AG20443 (cell line): ENCODE results near the gene EGFL8.
A peak's percentile ranks its signal among the peaks of the same experiment; 100 is the strongest.
"Not testable (repeated sequence)": the region's sequence is repeated elsewhere in the genome, so short reads cannot be mapped to it uniquely, and the experiment has no call there.

Experiments used
- DNase-seq: peaks from one replicate; pipeline ENCODE4 v3.0.0; 2012; ENCODE audit warnings: low spot score, mixed read lengths

Gene EGFL8

DNA sequence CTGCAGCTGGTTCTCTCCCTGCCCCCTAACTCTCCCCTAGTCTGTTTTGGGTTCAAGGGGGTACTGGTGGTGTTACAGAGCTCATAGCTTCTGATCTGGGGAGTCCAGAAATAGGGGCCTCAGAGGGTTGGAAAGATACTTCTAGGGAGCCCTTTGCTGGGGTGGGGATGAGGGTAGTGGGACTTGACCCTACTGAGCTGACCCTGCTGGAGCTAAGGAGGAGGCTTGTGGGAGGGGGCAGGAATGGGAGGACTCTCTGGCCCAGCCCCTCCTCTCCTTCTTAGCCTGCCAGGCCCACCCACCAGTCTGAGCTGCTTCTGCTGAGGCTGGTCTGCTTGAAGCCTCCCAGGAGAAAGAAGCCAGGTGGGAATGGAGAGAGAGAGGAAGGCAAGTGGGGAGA, at the start of gene EGFL8:
EGFL8 (plus strand) TSS at position 301 of the 400 bp plus-strand sequence. CDS start 1,571 bp downstream, outside the sequence.
- DNase-seq = no peak

DNA sequence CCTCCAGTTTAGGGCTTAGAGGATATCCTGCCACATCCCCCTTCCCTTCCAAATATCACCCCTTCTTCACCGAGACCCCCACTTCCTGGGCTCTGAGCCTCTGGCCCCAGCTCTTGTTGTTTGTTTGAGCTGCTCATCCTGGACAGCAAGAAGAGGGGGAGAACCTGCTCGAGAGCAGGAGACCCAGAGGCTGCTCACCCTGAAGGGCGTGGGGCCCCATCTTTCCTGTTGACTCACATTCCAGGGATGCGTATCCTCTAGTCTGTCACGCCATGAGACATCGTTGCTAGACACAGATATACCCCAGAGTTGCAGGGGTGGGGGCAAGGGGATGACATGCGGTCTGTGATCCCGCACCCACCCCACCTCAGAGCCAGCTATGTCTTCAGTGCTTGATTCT, 49.6 kb upstream of the EGFL8 start:
- peak; percentile 83 for DNase-seq

DNA sequence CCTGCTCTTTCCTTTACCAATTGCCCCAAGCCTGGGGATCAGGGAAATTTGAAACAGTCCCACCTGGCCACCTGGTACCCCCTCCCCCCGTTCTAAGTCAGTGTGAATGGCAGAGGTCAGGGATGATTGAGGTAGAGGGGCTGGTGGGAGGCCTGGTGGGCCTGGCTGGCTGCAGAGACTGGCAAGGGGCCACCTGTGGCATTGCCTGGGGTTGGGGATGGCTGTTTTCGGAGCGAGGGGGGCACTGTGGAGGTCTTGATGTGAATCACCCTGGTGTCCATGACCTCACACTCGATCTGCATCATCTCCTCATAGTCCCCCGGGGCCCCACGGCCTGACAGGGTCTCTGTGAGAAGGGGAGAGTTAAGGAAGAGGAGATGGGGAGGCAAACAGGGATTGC, 48.8 kb upstream of the EGFL8 start:
- DNase-seq = no peak

DNA sequence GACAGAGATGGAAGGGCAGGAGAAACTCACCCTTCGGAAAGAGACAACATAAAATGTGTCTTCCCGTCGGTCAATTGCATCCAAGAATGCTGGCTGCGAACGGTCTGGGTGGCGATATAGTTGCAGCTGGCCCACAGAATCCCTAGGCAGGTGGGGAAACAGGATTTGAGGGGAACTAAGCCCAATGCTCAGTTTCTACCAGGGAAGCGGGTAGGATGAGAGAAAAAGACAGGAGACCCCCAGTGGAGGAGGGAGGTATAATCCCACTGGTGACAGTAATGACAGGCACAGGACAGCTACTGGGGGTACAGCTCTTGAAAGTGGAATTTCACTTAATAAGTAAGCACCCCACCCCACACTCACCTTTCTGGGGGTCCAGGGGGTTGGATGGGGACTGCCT, 47.7 kb upstream of the EGFL8 start:
- DNase-seq = no peak

DNA sequence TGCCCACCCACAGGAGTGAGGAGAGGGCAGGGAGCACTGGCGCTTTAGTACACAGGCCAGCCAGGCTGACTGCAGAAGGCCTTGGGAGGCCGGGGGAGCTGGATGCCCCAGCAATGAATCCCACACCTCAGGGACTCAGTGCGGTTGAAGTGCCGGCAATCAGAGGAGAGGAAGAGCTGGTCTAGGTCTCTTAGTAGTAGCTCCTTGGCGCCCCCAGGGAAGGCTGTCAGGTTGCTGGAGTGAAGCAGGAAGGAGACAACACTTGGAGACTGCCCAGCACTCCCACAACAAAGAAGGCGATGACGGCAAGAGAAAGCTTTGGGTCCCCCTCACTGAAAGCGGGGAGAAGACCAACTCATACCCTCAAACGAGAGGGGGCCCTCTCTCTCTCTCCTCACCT, 46.9 kb upstream of the EGFL8 start:
- DNase-seq = no peak

DNA sequence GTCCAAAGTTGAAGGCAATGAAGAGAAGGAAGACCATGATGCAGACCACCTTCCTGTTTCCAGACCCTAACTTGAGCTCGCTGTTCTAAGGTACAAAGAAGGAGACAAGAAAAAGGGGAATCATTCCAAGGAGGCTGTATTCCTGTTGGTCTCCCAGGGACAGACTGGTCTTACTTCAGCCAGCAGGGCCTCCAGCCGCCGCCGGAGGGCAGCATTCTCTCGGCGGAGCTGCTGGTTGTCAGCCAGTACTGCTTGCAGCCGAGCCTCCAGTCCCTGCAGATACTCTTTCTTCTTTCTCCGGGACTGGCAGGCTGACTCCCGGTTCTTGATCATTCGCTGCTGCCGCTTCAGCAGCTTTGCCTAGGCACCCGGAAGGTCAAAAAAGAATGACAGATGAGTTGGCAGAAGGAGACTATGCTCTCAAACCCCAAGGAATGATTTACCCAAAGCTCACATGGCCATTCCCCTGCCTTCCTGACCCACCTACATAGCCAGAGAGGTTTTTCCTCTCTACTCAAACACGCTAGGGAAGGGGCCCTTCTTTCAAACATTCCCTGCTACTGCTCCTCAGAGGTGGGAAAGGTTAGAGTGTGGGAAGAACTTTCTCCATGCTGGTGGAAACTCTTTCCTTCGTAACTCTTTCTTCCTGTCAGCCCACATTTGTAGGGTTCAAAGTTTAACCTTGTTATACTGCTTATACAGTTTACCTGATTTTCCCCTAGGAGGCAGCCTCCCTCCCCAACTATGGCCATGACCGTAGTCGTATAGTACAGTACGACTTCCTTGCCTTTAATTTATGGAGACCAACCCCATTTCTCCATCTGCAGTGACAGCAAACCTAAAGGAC, 45.4 kb upstream of the EGFL8 start:
- peak; percentile 86 for DNase-seq

DNA sequence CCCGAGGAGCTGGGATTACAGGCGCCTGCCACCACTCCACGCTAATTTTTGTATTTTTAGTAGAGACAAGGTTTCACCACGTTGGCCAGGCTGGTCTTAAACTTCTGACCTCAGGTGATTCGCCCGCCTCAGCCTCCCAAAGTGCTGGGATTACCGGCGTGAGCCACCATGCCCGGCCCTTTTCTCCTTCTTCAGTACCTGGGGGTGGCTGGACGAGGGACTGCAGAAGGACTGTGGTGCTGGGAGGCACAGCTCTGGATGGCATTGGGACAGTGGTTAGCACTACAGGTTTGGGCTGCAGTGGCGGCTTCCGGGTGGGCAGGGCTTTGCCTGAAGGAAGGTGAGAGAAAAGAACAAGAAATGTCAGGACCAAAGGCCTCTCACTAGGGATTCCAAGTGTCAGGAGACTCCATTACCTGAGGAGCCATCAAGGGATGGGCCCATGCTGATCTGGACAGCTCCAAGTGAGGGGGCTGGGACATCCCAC, 43.8 kb upstream of the EGFL8 start:
- DNase-seq = no peak

DNA sequence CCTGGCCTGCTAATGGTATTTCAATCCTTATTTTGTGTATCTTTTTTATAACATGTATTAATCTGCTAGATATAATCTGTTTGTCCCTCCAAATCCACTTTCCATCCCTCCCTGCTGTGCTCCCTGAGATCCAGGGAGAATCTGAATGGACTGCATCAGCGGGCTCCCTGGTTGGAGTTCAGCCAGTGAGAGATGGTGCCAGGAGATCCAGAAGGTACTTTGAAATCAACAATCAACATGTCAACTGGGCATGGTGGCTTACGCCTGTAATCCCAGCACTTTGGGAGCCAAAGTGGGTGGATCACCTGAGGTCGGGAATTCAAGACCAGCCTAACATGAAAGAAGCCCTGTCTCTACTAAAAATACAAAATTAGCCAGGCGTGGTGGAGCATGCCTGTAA, 40.7 kb upstream of the EGFL8 start:
- DNase-seq = no peak

DNA sequence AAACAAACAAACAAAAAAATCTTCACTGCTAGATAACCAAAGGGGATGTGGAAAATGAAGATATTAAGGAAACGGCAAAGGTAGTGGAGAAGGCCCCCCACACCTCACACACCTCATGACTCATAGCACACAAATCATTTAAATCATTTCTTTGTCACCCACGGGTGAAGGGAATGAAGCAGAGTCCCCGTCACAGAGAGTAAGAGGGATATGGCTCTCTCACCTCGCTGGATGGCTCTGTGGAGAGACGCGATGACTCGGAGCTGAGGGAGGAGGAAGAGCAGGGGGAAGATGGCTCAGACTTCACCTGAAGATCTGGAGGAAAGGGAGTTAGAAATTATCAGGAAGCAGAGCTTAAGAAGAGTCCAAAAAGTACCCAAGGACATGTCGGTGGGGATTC, 37.5 kb upstream of the EGFL8 start:
- no peak for DNase-seq

DNA sequence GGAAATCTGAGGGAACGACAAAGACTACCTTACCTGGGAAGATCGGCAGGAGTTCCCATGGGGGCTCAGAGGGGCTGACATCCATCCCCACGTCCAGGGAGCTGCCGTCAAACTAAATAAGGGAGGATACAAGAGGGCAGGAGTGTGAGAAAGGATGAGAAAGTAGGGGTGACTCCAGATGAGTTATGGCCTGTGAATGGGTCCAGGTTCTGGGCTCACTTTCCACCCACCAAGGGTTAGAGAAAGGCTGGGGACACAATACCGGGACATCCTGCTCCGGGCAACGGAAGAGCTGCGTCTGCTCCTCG, 37.0 kb upstream of the EGFL8 start:
- DNase-seq = no peak

DNA sequence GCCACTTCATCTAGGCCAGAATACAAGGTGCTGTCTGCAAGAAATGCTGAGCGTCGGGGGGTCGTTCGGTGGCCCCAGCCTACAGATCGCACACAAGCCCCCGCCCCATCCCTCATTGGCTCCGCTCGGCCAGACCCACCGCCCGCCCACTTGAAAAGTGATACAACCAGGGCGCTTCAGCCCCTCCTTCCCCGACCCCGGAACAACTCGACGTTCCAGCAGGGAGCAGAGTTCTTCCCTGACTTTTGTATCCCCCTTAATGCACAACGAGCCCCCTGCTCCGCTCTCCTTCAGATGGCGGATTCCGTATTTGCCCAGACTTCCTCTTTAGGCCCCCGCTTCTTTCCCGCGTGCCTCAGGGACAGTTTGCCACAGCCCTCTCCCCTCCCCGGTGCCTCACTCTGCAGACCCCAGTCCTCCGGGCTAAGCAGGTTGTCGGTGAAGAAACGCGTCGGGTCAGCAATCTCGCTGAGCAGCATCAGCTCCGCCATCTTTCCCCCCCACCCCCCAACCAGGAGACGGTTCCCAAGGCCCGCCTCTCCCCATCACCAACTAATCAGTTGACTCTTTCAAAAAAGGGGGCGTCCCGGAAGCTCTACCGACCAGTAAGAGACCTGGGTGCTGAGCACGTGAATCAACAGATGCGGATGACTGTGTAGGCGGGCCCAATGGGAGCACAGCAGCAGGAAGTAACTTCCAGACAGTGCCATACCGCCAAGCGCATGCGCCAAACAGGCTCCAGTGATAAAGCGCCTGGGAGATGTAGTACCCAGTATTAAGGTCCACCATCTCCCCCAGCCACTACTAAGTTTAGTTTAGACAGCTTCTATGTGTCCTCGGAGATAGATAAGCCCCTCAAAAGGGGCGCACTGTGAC, 36.4 kb upstream of the EGFL8 start, which contains the start of gene ATF6B:
ATF6B (minus strand) TSS at position 530 of the 876 bp plus-strand sequence; CDS start at position 491, 39 bp downstream.
- peak; percentile 98 for DNase-seq

DNA sequence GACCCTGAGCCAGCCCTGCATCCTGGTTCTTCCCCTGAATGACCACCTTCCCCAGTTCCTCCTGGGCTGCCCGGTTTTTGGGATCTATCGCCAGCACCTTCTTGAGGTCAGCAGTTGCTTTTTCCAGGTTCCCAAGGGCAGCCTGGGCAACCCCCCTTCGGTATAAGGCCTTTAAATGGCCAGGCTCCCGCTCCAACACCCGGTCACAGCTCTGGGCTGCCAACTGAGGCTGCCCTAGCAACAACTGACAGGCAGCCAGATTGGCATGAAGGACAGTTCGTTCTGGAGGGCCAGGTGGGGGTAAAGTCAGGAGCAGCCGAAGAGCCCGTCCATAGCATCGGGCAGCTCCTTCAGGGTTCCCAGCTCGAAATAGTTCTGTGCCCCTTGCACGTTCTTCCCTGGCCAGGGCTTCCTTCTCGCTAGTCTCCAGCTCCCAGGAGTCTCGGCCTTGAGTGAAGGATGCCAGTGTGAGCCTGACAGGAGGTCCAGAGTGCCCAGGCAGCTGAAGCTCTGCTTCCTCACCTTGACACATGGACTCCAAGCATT, 35.6 kb upstream of the EGFL8 start:
- DNase-seq = no peak

DNA sequence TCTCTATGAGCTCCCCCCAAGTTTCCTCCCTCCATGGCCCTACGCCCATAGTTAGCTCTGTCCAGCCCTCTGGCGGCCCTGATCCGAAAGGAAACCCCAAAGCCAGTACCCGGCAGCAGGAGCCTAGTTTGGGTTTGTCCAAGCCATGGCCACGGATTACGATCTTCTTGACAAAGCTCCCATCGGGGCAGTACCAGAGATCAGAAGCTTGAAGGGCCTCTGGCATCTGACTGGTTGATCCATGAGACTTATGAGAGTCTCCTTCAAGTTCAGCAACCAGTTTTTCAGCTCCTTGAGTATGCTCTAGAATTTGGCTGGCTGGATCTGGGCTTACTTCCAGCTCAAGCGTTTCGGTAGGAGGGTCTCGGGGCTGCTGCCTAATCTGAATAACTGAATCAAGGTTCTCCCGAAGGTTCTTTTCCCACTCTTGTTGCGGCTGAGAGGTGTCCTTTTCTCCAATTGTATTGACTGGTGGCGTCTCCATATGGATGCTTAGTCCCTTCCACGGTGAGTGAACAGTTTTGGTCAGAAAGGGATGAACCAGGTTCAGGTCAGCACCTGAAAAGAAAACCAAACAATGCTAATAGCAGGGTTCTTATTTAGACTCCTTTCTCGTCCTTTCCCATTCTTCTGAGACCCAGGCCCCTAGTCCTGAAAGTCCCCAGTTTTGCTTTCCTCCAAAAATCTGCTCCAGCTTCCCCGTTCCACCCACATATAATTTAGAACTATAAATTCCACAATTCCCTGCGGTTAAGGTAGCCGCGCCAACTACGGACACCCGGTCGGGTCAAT, 34.9 kb upstream of the EGFL8 start:
- DNase-seq = no peak

DNA sequence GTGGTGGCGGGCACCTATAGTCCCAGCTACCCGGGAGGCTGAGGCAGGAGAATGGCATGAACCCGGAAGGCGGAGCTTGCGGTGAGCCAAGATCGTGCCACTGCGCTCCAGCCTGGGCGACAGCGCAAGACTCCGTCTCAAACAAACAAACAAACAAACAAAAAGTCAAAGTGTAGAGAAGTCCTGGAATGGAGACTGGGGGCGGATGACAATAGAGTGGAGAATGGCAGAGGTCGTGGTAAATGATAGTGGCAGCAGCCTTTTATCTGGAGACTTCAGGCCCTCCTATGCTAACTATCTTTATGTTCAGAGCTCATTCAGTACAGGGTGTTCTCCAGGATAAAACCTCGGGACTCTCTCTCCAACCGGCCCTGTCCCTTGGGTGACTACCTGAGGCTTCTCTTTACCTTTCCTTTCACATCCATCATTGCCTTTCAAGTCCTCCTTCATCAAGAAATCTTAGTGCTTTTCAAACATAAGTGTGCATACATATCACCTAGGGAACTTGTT, 32.9 kb upstream of the EGFL8 start:
- DNase-seq = no peak

DNA sequence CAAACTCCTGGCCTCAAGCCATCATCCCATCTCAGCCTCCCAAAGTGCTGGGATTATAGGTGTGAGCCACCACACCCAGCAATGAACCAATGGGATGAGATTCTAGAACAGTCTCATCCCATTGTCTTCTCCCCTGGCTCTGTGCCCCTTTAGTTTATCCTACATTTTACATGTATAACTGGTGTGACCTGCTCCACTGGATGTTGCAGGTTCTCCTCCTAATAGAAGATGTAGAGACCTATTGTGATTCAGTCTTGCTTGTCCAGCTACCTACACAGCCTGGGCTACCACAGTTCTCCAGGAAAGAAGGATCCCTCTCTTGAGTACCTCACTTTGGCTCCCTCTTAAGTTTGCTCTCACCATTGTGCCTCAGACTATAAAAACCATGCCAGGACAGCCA, 32.3 kb upstream of the EGFL8 start:
- DNase-seq = no peak

DNA sequence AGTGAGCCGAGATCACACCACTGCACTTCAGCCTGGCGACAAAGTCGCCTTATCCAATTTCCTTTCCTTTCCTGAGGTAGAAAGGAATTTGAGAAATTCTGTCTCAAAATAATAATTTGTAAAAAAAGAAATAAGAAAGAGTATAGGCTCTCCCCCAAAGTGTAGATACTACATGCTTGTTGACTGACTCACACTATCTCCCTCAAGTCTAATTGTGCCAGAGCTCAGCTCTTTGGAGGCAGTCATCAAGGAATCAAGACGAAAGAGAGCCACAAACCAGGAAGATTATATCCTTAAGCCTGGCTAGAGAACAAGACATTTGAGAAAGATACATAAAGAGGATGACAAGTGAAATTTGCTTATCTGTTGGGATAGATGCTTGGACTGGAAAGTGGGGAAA, 30.6 kb upstream of the EGFL8 start:
- peak; percentile 51 for DNase-seq

DNA sequence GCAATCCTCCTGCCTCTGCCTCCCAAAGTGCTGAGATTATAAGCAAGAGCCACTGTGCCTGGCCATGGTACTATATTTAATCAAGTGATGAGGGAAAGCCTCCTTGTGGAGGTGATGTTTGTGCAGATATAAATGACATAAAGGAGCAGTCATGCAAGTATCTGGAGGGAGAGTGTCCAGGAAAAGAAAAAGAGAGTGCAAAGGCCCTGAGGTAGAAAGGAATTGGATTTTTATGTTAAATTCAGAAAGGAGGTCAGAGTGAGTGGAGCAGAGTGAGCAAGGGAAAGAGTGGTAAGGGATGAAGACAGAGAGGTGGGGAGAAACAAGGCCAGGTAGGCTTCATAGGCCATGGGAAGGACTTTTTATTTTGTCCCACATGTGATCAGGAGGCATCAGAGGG, 26.9 kb upstream of the EGFL8 start:
- no peak for DNase-seq

DNA sequence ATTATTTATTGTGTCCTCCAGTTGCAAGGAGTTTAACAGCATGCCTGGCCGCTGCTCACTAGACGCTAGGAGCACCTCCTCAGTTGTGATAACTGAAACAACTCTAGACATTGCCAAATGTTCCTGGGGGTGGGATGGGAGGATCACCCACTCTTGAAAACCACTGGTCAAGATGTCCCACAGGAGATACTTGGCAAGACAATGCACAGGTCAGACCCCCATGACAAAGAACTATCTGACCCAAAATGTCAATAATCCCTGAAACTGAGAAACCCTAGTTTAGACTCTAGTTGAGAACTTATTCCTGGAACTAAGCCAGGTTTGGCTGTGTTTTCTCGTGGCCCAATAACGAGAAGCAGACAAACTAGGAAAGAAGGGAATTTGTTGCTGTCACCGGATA, 24.8 kb upstream of the EGFL8 start:
- no peak for DNase-seq

DNA sequence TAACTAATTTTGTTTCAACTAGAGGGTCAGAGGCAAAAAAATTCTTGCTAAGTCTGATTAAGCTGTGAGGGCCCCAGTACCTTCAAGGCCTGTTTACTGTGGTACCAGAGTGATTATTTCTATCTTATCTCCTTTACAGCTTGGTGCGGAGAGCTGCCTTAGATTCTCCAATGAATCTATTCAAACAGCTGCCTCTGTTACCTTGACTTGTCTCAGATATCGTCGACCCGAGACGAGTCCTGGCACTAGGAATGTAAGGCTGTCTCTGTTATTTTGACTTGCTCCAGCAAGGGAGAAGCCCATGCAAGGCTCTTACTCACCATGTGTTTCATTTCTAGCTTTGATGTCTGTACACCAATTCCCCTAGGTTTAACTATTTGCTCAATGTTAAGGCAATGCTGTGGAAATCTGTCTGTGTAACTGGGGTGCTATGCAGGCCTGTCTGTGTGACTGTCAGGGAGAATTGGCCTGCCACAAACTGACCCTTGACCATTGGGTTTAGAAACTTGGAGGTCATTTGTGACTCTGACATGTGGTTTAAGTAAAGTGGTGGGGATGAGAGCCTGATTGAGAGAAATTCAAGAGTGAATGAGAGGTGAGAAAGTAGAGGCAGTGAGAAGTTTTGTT, 23.9 kb upstream of the EGFL8 start:
- no peak for DNase-seq

DNA sequence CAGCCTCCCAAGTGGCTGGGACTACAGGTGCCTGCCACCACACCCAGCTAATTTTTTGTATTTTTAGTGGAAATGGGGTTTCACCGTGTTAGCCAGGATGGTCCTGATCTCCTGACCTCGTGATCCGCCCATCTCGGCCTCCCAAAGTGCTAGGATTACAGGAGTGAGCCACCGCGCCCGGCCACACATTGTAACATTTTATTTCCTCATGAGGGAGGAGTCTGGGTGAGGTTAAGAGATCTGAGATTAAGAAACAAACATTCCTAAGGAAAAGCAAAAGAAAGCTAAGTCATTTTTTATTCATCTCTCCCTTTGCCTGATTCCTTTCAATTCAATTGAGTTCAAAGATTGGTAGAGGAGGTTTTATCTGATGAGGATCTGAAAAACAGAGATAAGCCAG, 20.2 kb upstream of the EGFL8 start:
- DNase-seq = not testable (repeated sequence)

DNA sequence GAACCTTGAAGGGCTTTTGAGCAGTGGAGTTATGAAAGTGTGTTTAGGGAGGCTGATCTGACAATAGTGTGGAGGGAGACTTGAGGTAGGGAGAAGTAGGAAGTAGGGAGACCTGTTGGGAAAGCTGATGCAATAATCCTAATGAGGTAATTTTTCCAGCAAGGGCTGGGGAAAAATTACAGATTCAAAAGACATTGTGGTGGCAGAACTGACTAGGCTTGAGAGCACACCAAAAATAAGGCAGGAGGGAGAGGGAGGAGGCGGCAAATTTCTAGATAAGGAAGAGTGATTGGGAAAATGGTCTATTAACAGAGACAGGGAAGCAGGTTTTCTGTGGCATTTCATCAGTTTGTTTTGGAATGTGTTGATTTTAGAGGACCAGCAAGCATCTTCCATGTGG, 18.1 kb upstream of the EGFL8 start:
- no peak for DNase-seq
